Pancreas (tissue), 10 donors: ENCODE results near the gene TLR4. TPM values are rescaled to one million over a fixed set of nuclear protein-coding genes. Genes with fewer than 3 reads are reported as not detected.

ENCODE experiments used
- ATAC-seq, 4 donors: fragments of 200-7000 bp; cut with Tn5 transposase; one replicate each; pipeline versions ENCODE4 v1.8.0 to v1.9.1; 2020; ENCODE audit warnings: mild to moderate bottlenecking in 4 of 4, moderate library complexity in 4 of 4
- DNase-seq, 6 donors: peaks; one replicate each; pipeline ENCODE4 v3.0.0-alpha.2; 2020
- FAIRE-seq: peaks from 2 replicates; lab custom pipeline; 2012; peaks lifted over from hg19 to GRCh38; lab: Jason Lieb, UNC
- H3K27ac ChIP-seq, 4 donors: fragments of 200-600 bp; sonication (generic); 1 replicate in 3 of 4; 2 replicates in 1 of 4; pipeline versions ENCODE4 v1.5.0 to v1.8.0; 2020
- H3K27me3 ChIP-seq, 4 donors: fragments of 200-600 bp; one replicate each; pipeline ENCODE4 v1.8.0; 2021
- H3K36me3 ChIP-seq, 3 donors: fragments of 200-600 bp; sonication (generic) in 1 of 3; one replicate each; pipeline versions ENCODE4 v1.5.0 to v1.8.0; 2020 to 2021
- H3K4me1 ChIP-seq, 3 donors: fragments of 200-600 bp; one replicate each; pipeline ENCODE4 v1.8.0; 2021
- H3K4me3 ChIP-seq, 4 donors: fragments of 200-600 bp; sonication (generic) in 2 of 4; one replicate each; pipeline versions ENCODE4 v1.5.0 to v1.8.0; 2020 to 2021
- H3K9me3 ChIP-seq, 4 donors: fragments of 200-600 bp; one replicate each; pipeline ENCODE4 v1.8.0; 2021
- CTCF ChIP-seq, 4 donors: fragments of 200-600 bp; sonication (generic) in 3 of 4; IDR thresholded peaks; one replicate each; pipeline versions ENCODE4 v1.5.0 to v1.8.0; 2021; ENCODE audit warnings: antibody characterized with exemption in 4 of 4
- WGBS, 2 donors: extraction: QIAGEN DNeasy Blood & Tissue Kit; methylation state at CpG; one replicate each; pipeline ENCODE4 v1.1.7; 2013; 5-methylcytosine and 5-hydroxymethylcytosine counted together
- intact Hi-C, 3 donors: fragments of 100-400 bp; cut with DNase I; formaldehyde crosslinking; loops; one replicate each; pipeline versions ENCODE4 v1.11.1 to v1.14.2; 2022
- polyA plus RNA-seq, 2 donors: library from polyadenylated mRNA; stranded (reverse); fragments of 200-250 nt; gene quantifications; one replicate each; pipeline ENCODE4 v1.2.3, GENCODE V29; 2013
- total RNA-seq, 6 donors: library from RNA; stranded (reverse); fragmentation: NEBNext Ultra II Directional in 4 of 6; extraction: Animal tissue kit (Norgen Biotek cat#: 25700) in 4 of 6; gene quantifications; one replicate each; pipeline versions ENCODE4 v1.2.1 to v1.2.4, GENCODE V29; 2021 to 2023
- donor health status: healthy with polysubstance abuse.
- donor health status: DM: no; HTN: no; CAD: no; lungs with moderate emphysema.
- donor health status: DM: no; HTN: no; CAD: no.
- donor health status: control.
- donor health status: control.
- donor health status: Bipolar disorder and iron deficiency.
- donor health status: DM: yes; HTN: yes; CAD: no.
- donor health status: DM: no; HTN: no; CAD: no.
- donor health status: DM: no; HTN: no; CAD: no.
- donor health status: DM: yes; HTN: yes; CAD: no.

Gene TLR4
- total and polyA plus RNA-seq, 8 donors = 0.68 to 9.1 (median 1.3) TPM

- no peak for TF ChIP-seq CTCF (IDR thresholded peaks at IDR 0.05)
- DNase-seq (no peak), ATAC-seq (no peak), FAIRE-seq (no peak)
- peaks cover 0 to 8% (median 0%) of the 10 kb centered on the region in 3 donors for H3K4me1 ChIP-seq
- intact Hi-C loops = no loop called here
- H3K4me3 ChIP-seq = no peak overlapping the region
- WGBS, 2 donors = 50 to 64% methylated on average over 2 of the region's 2 CpGs
- H3K27ac ChIP-seq = no peak overlapping the region
- no peaks in the 10 kb centered on the region for H3K36me3 ChIP-seq
- H3K9me3 ChIP-seq = no peaks in the 10 kb centered on the region
- no peaks in the 10 kb centered on the region for H3K27me3 ChIP-seq
These were observed 16.8 kb downstream of the TLR4 start for GRCh38 chr9:117720987-117721386.

- no peak for TF ChIP-seq CTCF (IDR thresholded peaks at IDR 0.05)
- H3K4me1 ChIP-seq = peaks cover 0 to 8% (median 0%) of the 10 kb centered on the region in 3 donors
- ATAC-seq (no peak), FAIRE-seq (no peak), DNase-seq (no peak)
- intact Hi-C loops = no loop called here
- no peak overlapping the region for H3K27ac ChIP-seq
- H3K36me3 ChIP-seq = no peaks in the 10 kb centered on the region
- H3K4me3 ChIP-seq = no peak overlapping the region
- no peaks in the 10 kb centered on the region for H3K27me3 ChIP-seq
- no peaks in the 10 kb centered on the region for H3K9me3 ChIP-seq
- 73% methylated on average over 6 of the region's 6 CpGs for WGBS, 2 donors
These were observed 18.0 kb downstream of the TLR4 start for GRCh38 chr9:117722108-117722761.

GRCh38 chr9:117723986-117724625 lies 19.9 kb downstream of the TLR4 start:
- intact Hi-C loops = no loop called here
- FAIRE-seq (no peak), ATAC-seq (peak in 2 of 4 donors; percentile 33), DNase-seq (no peak)
- Histone ChIP-seq H3K27me3 (no peaks in the 10 kb centered on the region), H3K27ac (no peak overlapping the region), H3K9me3 (no peaks in the 10 kb centered on the region), H3K36me3 (no peaks in the 10 kb centered on the region), H3K4me3 (no peak overlapping the region), H3K4me1 (no peaks in the 10 kb centered on the region)
- 59 to 70% methylated on average over 3 of the region's 3 CpGs for WGBS, 2 donors
- no peak for TF ChIP-seq CTCF (IDR thresholded peaks at IDR 0.05)

- Histone ChIP-seq H3K4me3 (no peak overlapping the region), H3K4me1 (no peaks in the 10 kb centered on the region), H3K27me3 (no peaks in the 10 kb centered on the region), H3K27ac (peak overlapping the region in 1 of 4 donors; percentile 9), H3K9me3 (no peaks in the 10 kb centered on the region), H3K36me3 (no peaks in the 10 kb centered on the region)
- DNase-seq (no peak), FAIRE-seq (no peak), ATAC-seq (peak in 2 of 4 donors; percentile 59 to 74)
- intact Hi-C loops = no loop called here
- 37 to 52% methylated on average over 2 of the region's 2 CpGs for whole genome bisulfite sequencing, 2 donors
- TF ChIP-seq CTCF (IDR thresholded peaks at IDR 0.05) = no peak
These were observed 21.3 kb downstream of the TLR4 start for GRCh38 chr9:117725426-117725887.

GRCh38 chr9:117729375-117729774 lies 25.2 kb downstream of the TLR4 start:
- ATAC-seq (no peak), FAIRE-seq (no peak), DNase-seq (no peak)
- H3K4me3 ChIP-seq = no peak overlapping the region
- no peaks in the 10 kb centered on the region for H3K27me3 ChIP-seq
- WGBS, 2 donors = 46 to 56% methylated on average over 2 of the region's 2 CpGs
- intact Hi-C loops = no loop called here
- H3K36me3 ChIP-seq = no peaks in the 10 kb centered on the region
- no peaks in the 10 kb centered on the region for H3K4me1 ChIP-seq
- TF ChIP-seq CTCF (IDR thresholded peaks at IDR 0.05) = no peak
- no peak overlapping the region for H3K27ac ChIP-seq
- H3K9me3 ChIP-seq = no peaks in the 10 kb centered on the region
